Tibial nerve (tissue), 4 donors: ENCODE data around the gene LIPC.

Source experiments
- CTCF ChIP-seq, 5 experiments: fragments of 200-600 bp in 3 of 5; fragments of 450-650 bp in 2 of 5; sonication (generic) in 3 of 5; IDR thresholded peaks; one replicate each; pipeline ENCODE4 v1.5.1; 2016 to 2019; ENCODE audit warnings: antibody characterized with exemption in 5 of 5, mild to moderate bottlenecking in 3 of 5, moderate library complexity in 2 of 5
- EP300 ChIP-seq, 2 donors: sonication (generic); formaldehyde crosslinking; IDR thresholded peaks; one replicate each; pipeline ENCODE4 v1.6.1; 2017; ENCODE audit warnings: antibody characterized with exemption in 2 of 2, mild to moderate bottlenecking in 1 of 2
- POLR2A ChIP-seq, 2 donors: fragments of 450-650 bp; IDR thresholded peaks; one replicate each; pipeline ENCODE4 v1.6.1; 2017; ENCODE audit warnings: antibody characterized with exemption in 2 of 2, mild to moderate bottlenecking in 2 of 2, moderate library complexity in 2 of 2

- no peak for TF ChIP-seq EP300 (IDR thresholded peaks at IDR 0.05)
- TF ChIP-seq POLR2A (IDR thresholded peaks at IDR 0.05) = no peak
- no peak for TF ChIP-seq CTCF (IDR thresholded peaks at IDR 0.05)
These were observed 95.9 kb downstream of the LIPC start for GRCh38 chr15:58527573-58528187.
